Measurements from ENCODE around the gene CXCL10.
"Not testable (repeated sequence)": the region's sequence is repeated elsewhere in the genome, so short reads cannot be mapped to it uniquely, and the experiment has no call there.

The CXCL10 gene

GRCh38 chr4:76023389-76023788 is at the start of gene CXCL10:
TSS of gene CXCL10 (minus strand) at chr4:76023497. CDS start at chr4:76023431, 66 bp downstream.
- DNase-seq (ENCODE audit: low read depth in 1 of 2, low spot score in 1 of 2) = no peak

- DNase-seq (ENCODE audit: low read depth in 1 of 2, low spot score in 1 of 2) = no peak
Observed at GRCh38 chr4:76072760-76073159, 49.5 kb upstream of the CXCL10 start.

GRCh38 chr4:76067652-76068286 is 44.5 kb upstream of the CXCL10 start:
- DNase-seq (ENCODE audit: low read depth in 1 of 2, low spot score in 1 of 2) = peak; percentile 28 to 48

GRCh38 chr4:76066546-76066945 is 43.2 kb upstream of the CXCL10 start:
- DNase-seq (ENCODE audit: low read depth in 1 of 2, low spot score in 1 of 2) = no peak

GRCh38 chr4:76061982-76062381 is 38.7 kb upstream of the CXCL10 start:
- no peak for DNase-seq (ENCODE audit: low read depth in 1 of 2, low spot score in 1 of 2)

- DNase-seq (ENCODE audit: low read depth in 1 of 2, low spot score in 1 of 2) = no peak
Observed at GRCh38 chr4:76061421-76061820, 38.1 kb upstream of the CXCL10 start.

DNA sequence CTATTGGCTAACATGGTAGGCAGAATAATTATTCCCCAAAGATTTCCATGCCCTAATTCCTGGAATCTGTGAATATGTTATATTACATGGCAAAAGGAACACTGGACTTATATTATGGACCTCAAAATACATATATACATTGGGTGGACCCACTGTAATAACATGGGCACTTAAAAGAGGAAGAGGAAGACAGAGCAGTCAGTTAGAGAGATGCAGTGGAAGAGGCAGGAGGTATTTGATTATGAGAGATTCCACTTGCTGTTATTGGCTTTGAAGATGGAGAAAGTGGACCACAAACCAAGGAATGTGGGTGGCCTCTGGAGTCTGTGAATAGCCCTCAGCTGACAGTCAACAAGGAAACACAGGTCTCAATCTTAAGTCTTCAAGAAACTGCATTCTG is 37.2 kb upstream of the CXCL10 start:
- DNase-seq (ENCODE audit: low read depth in 1 of 2, low spot score in 1 of 2) = no peak

DNA sequence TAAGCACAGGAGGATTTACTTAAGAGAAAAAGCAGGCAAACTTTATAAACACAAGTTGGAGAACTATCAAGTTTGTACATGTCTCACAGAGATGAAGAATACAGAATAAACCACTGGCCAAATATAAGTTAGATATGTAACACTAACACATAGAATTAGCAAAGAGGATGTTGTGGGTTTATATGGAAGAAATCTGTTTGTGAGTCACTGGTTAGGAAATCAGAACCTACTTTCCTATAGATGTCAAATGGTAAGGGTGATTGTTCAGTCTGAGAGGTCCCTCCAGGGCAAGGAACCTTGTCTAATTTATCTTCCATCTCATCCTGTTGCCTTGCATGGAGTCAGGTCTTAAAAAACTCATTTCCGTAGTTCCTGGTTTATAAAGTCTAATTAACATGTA is 36.5 kb upstream of the CXCL10 start:
- DNase-seq (ENCODE audit: low read depth in 1 of 2, low spot score in 1 of 2) = no peak

GRCh38 chr4:76058888-76059426 is 35.7 kb upstream of the CXCL10 start:
- DNase-seq (ENCODE audit: low read depth in 1 of 2, low spot score in 1 of 2) = no peak

- no peak for DNase-seq (ENCODE audit: low read depth in 1 of 2, low spot score in 1 of 2)
Observed at GRCh38 chr4:76058302-76058701, 35.0 kb upstream of the CXCL10 start.

- DNase-seq (ENCODE audit: low read depth in 1 of 2, low spot score in 1 of 2) = no peak
Observed at GRCh38 chr4:76055421-76055820, 32.1 kb upstream of the CXCL10 start.

DNA sequence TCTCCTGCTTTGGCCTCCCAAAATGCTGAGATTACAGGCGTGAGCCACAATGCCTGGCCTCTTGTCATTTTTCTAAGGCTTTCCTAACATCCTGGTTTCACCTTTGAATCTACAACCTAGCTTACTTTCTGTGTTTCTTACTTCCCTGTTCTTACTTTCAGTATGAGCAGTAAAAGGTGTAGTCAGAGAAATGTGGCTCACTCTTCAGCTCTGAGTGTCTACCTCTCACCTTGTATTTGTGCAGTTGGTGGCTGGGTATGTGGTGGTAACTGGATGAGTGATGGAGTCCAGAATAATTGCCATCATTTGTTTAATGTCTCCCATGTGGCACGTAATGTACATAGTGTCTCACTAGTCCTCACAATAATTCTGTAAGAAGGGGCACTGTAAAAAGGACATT is 31.7 kb upstream of the CXCL10 start:
- DNase-seq (ENCODE audit: low read depth in 1 of 2, low spot score in 1 of 2) = no peak

DNA sequence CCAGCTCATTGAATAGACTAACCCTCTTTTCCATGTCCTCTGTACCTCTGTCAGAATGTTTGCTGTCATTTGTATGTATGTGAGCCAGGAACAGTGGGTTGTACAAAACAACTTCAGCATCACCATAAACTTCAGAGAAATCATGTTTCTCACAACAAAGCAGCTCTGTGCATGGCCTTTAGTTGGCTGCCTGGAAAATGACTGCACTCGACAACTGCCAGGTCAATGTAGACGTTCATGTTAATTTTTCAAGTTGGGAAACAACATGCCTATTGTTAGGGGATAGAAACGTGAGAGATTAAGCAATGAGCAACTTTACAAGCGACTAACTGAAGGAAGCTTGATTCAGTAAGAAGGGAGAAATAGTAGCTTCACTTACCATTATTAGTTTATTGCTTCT is 30.4 kb upstream of the CXCL10 start:
- DNase-seq (ENCODE audit: low read depth in 1 of 2, low spot score in 1 of 2) = no peak

DNA sequence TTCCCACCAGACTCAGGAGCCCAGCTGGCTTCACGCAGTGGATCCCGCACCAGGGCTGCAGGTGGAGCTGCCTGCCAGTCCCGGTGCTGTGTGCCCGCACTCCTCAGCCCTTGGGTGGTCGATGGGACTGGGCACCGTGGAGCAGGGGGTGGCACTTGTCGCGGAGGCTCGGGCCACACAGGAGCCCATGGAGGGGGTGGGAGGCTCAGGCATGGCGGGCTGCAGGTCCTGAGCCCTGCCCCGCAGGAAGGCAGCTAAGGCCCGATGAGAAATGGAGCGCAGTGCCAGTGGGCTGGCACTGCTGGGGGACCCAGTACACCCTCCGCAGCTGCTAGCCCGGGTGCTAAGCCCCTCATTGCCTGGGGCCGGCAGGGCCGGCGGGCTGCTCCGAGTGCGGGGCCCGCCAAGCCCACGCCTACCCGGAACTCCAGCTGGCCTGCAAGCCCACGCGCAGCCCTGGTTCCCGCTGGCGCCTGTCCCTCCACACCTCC is 27.3 kb upstream of the CXCL10 start:
- DNase-seq (ENCODE audit: low read depth in 1 of 2, low spot score in 1 of 2) = not testable (repeated sequence)

DNA sequence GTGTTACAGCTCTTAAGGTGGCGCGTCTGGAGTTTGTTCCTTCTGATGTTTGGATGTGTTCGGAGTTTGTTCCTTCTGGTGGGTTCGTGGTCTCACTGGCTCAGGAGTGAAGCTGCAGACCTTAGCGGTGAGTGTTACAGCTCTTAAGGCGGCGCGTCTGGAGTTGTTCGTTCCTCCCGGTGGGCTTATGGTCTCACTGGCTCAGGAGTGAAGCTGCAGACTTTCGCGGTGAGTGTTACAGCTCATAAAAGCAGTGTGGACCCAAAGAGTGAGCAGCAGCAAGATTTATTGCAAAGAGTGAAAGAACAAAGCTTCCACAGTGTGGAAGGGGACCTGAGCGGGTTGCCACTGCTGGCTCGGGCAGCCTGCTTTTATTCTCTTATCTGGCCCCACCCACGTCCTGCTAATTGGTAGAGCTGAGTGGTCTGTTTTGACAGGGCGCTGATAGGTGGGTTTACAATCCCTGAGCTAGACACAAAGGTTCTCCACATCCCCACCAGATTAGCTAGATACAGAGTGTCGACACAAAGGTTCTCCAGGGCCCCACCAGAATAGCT is 26.6 kb upstream of the CXCL10 start:
- DNase-seq (ENCODE audit: low read depth in 1 of 2, low spot score in 1 of 2) = not testable (repeated sequence)

GRCh38 chr4:76044686-76045085 is 21.4 kb upstream of the CXCL10 start:
- not testable (repeated sequence) for DNase-seq (ENCODE audit: low read depth in 1 of 2, low spot score in 1 of 2)

DNA sequence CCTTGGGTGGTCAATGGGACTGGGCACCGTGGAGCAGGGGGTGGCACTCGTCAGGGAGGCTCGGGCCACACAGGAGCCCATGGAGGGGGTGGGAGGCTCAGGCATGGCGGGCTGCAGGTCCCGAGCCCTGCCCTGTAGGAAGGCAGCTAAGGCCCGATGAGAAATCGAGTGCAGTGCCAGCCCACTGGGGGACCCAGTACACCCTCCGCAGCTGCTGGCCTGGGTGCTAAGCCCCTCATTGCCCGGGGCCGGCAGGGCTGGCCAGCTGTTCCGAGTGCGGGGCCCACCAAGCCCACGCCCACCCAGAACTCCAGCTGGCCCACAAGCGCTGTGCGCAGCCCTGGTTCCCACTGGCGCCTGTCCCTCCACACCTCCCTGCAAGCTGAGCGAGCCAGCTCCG is 20.0 kb upstream of the CXCL10 start:
- DNase-seq (ENCODE audit: low read depth in 1 of 2, low spot score in 1 of 2) = not testable (repeated sequence)

- not testable (repeated sequence) for DNase-seq (ENCODE audit: low read depth in 1 of 2, low spot score in 1 of 2)
Observed at GRCh38 chr4:76042241-76042998, 19.1 kb upstream of the CXCL10 start.

DNA sequence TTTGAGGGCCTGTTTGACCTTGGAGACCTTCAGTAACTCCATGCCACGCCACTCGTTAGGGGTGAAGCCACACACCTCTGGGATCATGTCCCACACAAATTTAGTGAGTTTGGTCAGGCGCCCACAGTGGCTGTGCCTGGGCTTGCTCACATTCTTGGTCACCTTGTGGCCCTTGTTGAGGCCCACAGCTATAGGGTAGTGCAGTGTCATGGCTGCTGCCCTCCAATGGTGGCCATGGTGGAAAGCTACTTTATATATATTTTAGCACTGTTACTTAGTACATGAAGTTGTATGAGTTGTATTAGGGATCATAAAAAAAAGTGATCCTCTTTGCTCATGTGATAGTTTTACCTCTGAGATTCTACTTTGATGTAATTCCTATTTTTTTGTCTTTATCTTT is 13.6 kb upstream of the CXCL10 start:
- DNase-seq (ENCODE audit: low read depth in 1 of 2, low spot score in 1 of 2) = no peak

DNA sequence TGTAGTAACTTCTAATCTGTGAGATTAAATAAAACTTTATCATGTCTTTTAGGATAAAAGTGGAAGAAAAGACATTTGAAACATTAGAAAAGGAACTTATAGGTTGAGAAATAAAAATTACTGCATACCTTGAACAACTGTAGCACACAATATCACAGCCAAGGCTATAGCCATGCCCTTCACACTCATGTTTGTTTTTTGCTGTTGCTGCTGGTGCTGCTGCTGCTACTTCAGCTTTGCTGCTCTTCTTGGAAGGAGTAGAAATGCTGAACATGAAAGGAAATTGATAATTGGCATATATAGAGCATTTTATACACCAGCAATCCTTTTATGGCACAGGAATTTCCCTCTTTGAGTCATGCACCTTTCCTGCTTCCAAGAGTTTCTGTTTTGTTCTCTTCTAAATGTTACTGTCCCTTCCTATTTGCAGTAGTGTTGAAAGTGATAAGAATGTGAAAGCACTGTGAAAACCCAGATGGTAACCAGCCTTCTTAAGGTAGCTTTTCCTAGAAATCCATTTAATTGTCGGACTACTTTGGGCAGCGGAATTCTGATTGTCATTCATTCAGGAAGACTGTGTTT is 12.6 kb upstream of the CXCL10 start, which contains the start of gene CXCL11:
CXCL11 (minus strand) TSS at position 272 of the 582 bp plus-strand sequence; CDS start at position 189, 83 bp downstream.
- DNase-seq (ENCODE audit: low read depth in 1 of 2, low spot score in 1 of 2) = no peak

DNA sequence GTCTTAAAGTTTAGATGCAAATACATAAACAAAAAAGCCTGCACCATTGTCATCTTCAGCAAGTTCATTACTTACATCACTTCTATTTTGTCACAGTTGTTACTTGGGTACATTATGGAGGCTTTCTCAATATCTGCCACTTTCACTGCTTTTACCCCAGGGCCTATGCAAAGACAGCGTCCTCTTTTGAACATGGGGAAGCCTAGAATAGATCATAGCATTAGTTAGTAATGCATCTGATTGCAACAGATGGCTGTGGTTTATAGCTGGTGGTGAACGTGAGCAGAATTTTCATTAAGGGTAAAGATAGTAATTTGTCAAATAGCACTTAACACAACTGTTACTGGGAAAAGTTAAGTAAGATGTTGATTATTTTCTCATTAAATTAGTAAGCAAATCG is 11.8 kb upstream of the CXCL10 start:
- no peak for DNase-seq (ENCODE audit: low read depth in 1 of 2, low spot score in 1 of 2)
